Body of pancreas (tissue), 4 donors: ENCODE data around the gene CD44. TPM values are rescaled to one million over a fixed set of nuclear protein-coding genes. Genes with fewer than 3 reads are reported as not detected.

Source experiments
- ATAC-seq: fragments of 150-250 bp; one replicate; pipeline ENCODE4 v1.9.1; 2016
- DNase-seq, 4 donors: peaks; one replicate each; pipeline ENCODE4 v3.0.0-alpha.2; 2019
- H3K27ac ChIP-seq, 4 donors: fragments of 200-600 bp; sonication (generic); 1 replicate in 3 of 4; 2 replicates in 1 of 4; pipeline versions ENCODE4 v1.5.1 to v1.6.1; 2016 to 2019; ENCODE audit warnings: mild to moderate bottlenecking in 1 of 4, mixed read lengths in 1 of 4, moderate library complexity in 1 of 4
- H3K27me3 ChIP-seq, 2 donors: fragments of 200-600 bp; sonication (generic); one replicate each; pipeline ENCODE4 v1.6.0; 2016; ENCODE audit warnings: mild to moderate bottlenecking in 1 of 2
- H3K36me3 ChIP-seq, 2 donors: fragments of 200-600 bp; sonication (generic); replicated peaks in 1 of 2; 2 replicates each; pipeline ENCODE4 v1.5.1; 2016; ENCODE audit warnings: low read depth in 2 of 2; ENCODE audit not compliant: insufficient read depth in 1 of 2
- H3K4me1 ChIP-seq: fragments of 200-600 bp; sonication (generic); one replicate; pipeline ENCODE4 v1.6.0; 2016
- H3K4me3 ChIP-seq, 2 donors: fragments of 200-600 bp; sonication (generic); 1 replicate in 1 of 2; 2 replicates in 1 of 2; pipeline ENCODE4 v1.5.1; 2016 to 2019
- H3K9me3 ChIP-seq, 3 donors: fragments of 200-600 bp; sonication (generic); 1 replicate in 2 of 3; 2 replicates in 1 of 3; pipeline ENCODE4 v1.5.1; 2016
- CTCF ChIP-seq, 7 experiments: fragments of 450-650 bp in 4 of 7; fragments of 200-600 bp in 3 of 7; sonication (generic) in 3 of 7; IDR thresholded peaks; one replicate each; pipeline ENCODE4 v1.5.1; 2016 to 2019; ENCODE audit warnings: antibody characterized with exemption in 7 of 7
- POLR2A ChIP-seq, 3 donors: fragments of 450-650 bp; IDR thresholded peaks; one replicate each; pipeline ENCODE4 v1.6.1; 2016; ENCODE audit warnings: antibody characterized with exemption in 3 of 3, mild to moderate bottlenecking in 2 of 3
- WGBS, 2 donors: methylation state at CpG; one replicate each; pipeline ENCODE4 v1.1.5; 2017; 5-methylcytosine and 5-hydroxymethylcytosine counted together
- intact Hi-C: fragments of 100-400 bp; cut with DNase I; formaldehyde crosslinking; loops from one replicate; pipeline ENCODE4 v1.15.1; 2023
- total RNA-seq, 2 donors: library from RNA; depleted of rRNA; stranded (reverse); fragments of >200 nt; gene quantifications; one replicate each; pipeline ENCODE4 v1.1.0, GENCODE V29; 2016

CD44 gene
- total RNA-seq, 2 donors from 2014 or later, result 266 to 433 TPM

- H3K4me3 ChIP-seq, result no peak overlapping the region
- H3K9me3 ChIP-seq, result no peaks in the 10 kb centered on the region
- WGBS, 2 donors, result 54 to 58% methylated on average over 2 of the region's 2 CpGs
- H3K27ac ChIP-seq, result no peak overlapping the region
- intact Hi-C loops, result no loop called here
- no peak for DNase-seq
- H3K27me3 ChIP-seq, result no peaks in the 10 kb centered on the region
- H3K4me1 ChIP-seq, result peaks cover 7% of the 10 kb centered on the region
- H3K36me3 ChIP-seq, result no peaks in the 10 kb centered on the region
- no peak for ATAC-seq
- TF ChIP-seq CTCF (IDR thresholded peaks at IDR 0.05) (no peak), POLR2A (IDR thresholded peaks at IDR 0.05) (no peak)
These were observed 36.7 kb upstream of the CD44 start for GRCh38 chr11:35102267-35102666.

GRCh38 chr11:35103366-35104208, 35.4 kb upstream of the CD44 start:
- Histone ChIP-seq H3K4me1 (peaks cover 7% of the 10 kb centered on the region), H3K27me3 (no peaks in the 10 kb centered on the region), H3K36me3 (no peaks in the 10 kb centered on the region), H3K27ac (no peak overlapping the region), H3K9me3 (no peaks in the 10 kb centered on the region), H3K4me3 (no peak overlapping the region)
- WGBS, 2 donors, result 90 to 91% methylated on average over 6 of the region's 6 CpGs
- no peak for DNase-seq
- intact Hi-C loops, result no loop called here
- TF ChIP-seq POLR2A (IDR thresholded peaks at IDR 0.05) (no peak), CTCF (IDR thresholded peaks at IDR 0.05) (no peak)
- no peak for ATAC-seq

GRCh38 chr11:35104655-35105054, 34.3 kb upstream of the CD44 start:
- no peaks in the 10 kb centered on the region for H3K9me3 ChIP-seq
- 91 to 95% methylated on average over 2 of the region's 2 CpGs for WGBS, 2 donors
- intact Hi-C loops, result no loop called here
- DNase-seq (no peak), ATAC-seq (no peak)
- TF ChIP-seq CTCF (IDR thresholded peaks at IDR 0.05) (no peak), POLR2A (IDR thresholded peaks at IDR 0.05) (no peak)
- H3K4me1 ChIP-seq, result peaks cover 5% of the 10 kb centered on the region
- no peak overlapping the region for H3K27ac ChIP-seq
- no peaks in the 10 kb centered on the region for H3K36me3 ChIP-seq
- H3K4me3 ChIP-seq, result no peak overlapping the region
- H3K27me3 ChIP-seq, result no peaks in the 10 kb centered on the region

GRCh38 chr11:35105319-35106079, 33.5 kb upstream of the CD44 start:
- TF ChIP-seq POLR2A (IDR thresholded peaks at IDR 0.05), result no peak
- TF ChIP-seq CTCF (IDR thresholded peaks at IDR 0.05), result no peak
- intact Hi-C loops, result no loop called here
- no peaks in the 10 kb centered on the region for H3K9me3 ChIP-seq
- H3K27ac ChIP-seq, result no peak overlapping the region
- no peak overlapping the region for H3K4me3 ChIP-seq
- no peak for DNase-seq
- no peak for ATAC-seq
- H3K36me3 ChIP-seq, result no peaks in the 10 kb centered on the region
- H3K27me3 ChIP-seq, result no peaks in the 10 kb centered on the region
- H3K4me1 ChIP-seq, result no peaks in the 10 kb centered on the region
